ENCODE data around the gene NTRK1.
A peak's percentile ranks its signal among the peaks of the same experiment; 100 is the strongest.

NTRK1 gene

GRCh38 chr1:156914440-156914856, 53.8 kb downstream of the NTRK1 start:
- no peak for DNase-seq (ENCODE audit: low read depth)
- no peak overlapping the region for H3K4me3 ChIP-seq (ENCODE audit: low read depth, low read length)
- TF ChIP-seq, protein P1, sequence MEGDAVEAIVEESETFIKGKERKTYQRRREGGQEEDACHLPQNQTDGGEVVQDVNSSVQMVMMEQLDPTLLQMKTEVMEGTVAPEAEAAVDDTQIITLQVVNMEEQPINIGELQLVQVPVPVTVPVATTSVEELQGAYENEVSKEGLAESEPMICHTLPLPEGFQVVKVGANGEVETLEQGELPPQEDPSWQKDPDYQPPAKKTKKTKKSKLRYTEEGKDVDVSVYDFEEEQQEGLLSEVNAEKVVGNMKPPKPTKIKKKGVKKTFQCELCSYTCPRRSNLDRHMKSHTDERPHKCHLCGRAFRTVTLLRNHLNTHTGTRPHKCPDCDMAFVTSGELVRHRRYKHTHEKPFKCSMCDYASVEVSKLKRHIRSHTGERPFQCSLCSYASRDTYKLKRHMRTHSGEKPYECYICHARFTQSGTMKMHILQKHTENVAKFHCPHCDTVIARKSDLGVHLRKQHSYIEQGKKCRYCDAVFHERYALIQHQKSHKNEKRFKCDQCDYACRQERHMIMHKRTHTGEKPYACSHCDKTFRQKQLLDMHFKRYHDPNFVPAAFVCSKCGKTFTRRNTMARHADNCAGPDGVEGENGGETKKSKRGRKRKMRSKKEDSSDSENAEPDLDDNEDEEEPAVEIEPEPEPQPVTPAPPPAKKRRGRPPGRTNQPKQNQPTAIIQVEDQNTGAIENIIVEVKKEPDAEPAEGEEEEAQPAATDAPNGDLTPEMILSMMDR (IDR thresholded peaks at IDR 0.05; ENCODE audit: control insufficient read depth, extremely low read depth, insufficient read depth) = no peak

GRCh38 chr1:156920233-156921052, 59.8 kb downstream of the NTRK1 start, which contains the start of gene LRRC71:
Gene LRRC71, plus strand, starts transcription at chr1:156920632. Its CDS starts 172 bp downstream, at chr1:156920804.
- TF ChIP-seq, protein P1 (IDR thresholded peaks at IDR 0.05; ENCODE audit: control insufficient read depth, extremely low read depth, insufficient read depth) = peak; percentile 77
- no peak within 1 kb of the TSS for H3K4me3 ChIP-seq (ENCODE audit: low read depth, low read length)
- DNase-seq (ENCODE audit: low read depth) = no peak

GRCh38 chr1:156921053-156921529, 60.4 kb downstream of the NTRK1 start:
- TF ChIP-seq, protein P1 (IDR thresholded peaks at IDR 0.05; ENCODE audit: control insufficient read depth, extremely low read depth, insufficient read depth) = no peak
- no peak for DNase-seq (ENCODE audit: low read depth)
- H3K4me3 ChIP-seq (ENCODE audit: low read depth, low read length) = no peak overlapping the region

DNA sequence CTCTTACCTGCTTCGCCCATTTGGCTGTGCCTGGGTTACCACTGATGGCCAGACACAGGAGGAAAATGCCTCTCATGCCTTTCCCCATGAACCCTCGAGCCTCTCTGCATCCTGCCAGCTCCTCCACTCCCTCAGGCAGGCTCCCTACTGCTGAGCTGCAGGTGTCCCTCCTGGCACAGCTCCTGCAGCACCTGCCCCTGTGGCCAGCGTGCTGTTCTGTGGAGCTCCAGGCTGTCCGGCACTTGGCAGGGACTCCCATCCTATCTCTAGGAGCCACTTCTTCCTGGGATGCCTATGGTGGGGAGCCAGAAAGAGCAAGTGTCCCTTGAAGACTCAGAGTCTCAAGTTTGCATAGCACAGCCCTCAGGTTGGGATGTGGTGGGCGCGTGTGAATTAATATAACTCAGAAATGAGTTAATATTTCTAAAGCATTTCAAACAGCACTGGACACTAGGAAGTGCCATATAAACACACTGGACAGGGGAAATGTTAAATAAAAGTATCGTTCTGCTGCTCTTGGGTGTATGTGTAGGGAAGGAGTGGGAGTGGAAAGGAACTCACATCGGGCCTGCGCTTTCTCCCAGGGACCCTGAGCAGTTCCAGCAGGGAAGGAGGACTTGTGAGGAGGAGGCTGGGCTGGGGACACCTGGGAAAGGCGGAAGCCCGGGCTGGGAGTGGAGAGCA, 62.5 kb downstream of the NTRK1 start:
- peak; percentile 39 for DNase-seq (ENCODE audit: low read depth)
- TF ChIP-seq, protein P1 (IDR thresholded peaks at IDR 0.05; ENCODE audit: control insufficient read depth, extremely low read depth, insufficient read depth) = no peak

GRCh38 chr1:156923670-156924477, 63.2 kb downstream of the NTRK1 start:
- TF ChIP-seq, protein P1 (IDR thresholded peaks at IDR 0.05; ENCODE audit: control insufficient read depth, extremely low read depth, insufficient read depth) = no peak
- no peak overlapping the region for H3K4me3 ChIP-seq (ENCODE audit: low read depth, low read length)
- no peak for DNase-seq (ENCODE audit: low read depth)

More for the DNA sequence above, 62.5 kb downstream of the NTRK1 start:
- H3K4me3 ChIP-seq (ENCODE audit: low read depth, low read length) = no peak overlapping the region

DNA sequence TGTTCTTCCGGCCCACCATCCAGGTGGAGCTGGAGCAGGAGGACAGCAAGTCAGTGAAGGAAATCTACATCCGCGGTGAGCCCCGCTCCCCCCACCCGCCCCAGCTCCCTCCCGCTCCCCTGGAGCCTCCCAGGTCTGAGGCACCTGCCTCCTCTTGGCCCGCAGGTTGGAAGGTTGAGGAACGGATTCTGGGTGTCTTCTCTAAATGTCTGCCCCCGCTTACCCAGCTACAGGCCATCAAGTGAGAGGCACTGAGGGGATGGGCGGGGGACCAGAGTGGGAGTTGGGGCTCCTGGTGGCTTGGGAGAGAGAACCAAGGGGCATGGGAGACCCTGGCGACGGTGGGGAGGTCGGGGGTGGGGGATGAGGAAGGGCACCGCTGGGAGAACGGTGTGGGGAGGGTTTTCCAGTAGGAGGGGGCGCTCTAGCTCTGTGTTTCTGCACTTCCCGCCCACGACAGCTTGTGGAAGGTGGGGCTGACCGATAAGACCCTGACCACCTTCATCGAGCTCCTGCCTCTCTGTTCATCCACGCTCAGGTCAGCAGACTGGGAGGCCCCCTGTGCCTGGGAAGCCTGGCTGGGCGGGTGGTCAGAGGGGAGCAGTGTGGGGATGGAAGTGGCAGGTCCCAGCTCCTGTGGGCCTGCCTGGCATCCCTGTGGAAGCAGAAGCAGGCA, 64.0 kb downstream of the NTRK1 start:
- no peak for DNase-seq (ENCODE audit: low read depth)
- no peak overlapping the region for H3K4me3 ChIP-seq (ENCODE audit: low read depth, low read length)
- TF ChIP-seq, protein P1 (IDR thresholded peaks at IDR 0.05; ENCODE audit: control insufficient read depth, extremely low read depth, insufficient read depth) = no peak
